Hair follicular keratinocyte (primary cell): ENCODE results near the gene COL26A1. TPM values are rescaled to one million over a fixed set of nuclear protein-coding genes. Genes with fewer than 3 reads are reported as not detected.

ENCODE experiments used
- total RNA-seq: library from RNA; depleted of rRNA; stranded (reverse); fragments of >200 nt; gene quantifications from 2 replicates; pipeline ENCODE4 v1.2.3, GENCODE V29; 2015

Gene COL26A1
- total RNA-seq = not detected in 2 replicates

DNA sequence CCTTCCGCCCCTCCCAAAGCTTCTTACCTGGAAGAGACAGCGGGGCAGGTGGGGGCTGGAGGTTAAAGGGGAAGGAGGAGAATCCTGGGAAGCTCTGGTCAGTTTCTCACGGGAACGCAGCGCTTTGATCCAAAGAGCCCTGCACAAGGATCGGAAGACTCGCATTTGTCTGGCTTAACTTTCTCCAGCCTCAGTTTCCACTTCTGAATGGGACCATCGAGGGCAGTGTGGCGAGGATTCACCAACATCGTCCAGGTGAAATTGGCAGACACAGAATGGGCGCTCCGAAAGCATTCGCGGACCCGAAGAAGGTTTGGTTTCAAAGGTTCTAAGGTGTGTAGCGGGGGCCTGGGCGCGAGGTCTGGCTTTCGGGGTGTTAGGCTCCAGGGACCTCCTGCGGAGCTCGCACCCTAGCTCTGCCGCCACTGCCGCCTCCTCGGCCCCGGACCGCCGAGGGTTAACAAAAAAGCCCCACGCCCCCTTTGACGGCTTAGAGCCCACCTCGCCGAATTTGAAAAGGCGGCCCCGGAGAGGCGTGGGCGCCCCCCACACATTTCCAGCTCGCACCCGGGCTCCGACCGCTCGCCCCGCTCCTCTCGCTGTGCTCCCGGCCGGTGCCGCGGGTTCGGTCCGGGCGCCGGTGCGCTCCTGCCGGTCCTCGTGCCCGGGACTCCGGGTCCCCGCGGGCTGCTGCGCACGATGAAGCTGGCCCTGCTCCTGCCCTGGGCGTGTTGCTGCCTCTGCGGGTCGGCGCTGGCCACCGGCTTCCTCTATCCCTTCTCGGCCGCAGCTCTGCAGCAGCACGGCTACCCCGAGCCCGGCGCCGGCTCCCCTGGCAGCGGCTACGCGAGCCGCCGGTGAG lies at the start of gene COL26A1:
Gene COL26A1 (plus strand): TSS at position 542 of the 862 bp plus-strand sequence. CDS start 158 bp downstream, at position 700.

DNA sequence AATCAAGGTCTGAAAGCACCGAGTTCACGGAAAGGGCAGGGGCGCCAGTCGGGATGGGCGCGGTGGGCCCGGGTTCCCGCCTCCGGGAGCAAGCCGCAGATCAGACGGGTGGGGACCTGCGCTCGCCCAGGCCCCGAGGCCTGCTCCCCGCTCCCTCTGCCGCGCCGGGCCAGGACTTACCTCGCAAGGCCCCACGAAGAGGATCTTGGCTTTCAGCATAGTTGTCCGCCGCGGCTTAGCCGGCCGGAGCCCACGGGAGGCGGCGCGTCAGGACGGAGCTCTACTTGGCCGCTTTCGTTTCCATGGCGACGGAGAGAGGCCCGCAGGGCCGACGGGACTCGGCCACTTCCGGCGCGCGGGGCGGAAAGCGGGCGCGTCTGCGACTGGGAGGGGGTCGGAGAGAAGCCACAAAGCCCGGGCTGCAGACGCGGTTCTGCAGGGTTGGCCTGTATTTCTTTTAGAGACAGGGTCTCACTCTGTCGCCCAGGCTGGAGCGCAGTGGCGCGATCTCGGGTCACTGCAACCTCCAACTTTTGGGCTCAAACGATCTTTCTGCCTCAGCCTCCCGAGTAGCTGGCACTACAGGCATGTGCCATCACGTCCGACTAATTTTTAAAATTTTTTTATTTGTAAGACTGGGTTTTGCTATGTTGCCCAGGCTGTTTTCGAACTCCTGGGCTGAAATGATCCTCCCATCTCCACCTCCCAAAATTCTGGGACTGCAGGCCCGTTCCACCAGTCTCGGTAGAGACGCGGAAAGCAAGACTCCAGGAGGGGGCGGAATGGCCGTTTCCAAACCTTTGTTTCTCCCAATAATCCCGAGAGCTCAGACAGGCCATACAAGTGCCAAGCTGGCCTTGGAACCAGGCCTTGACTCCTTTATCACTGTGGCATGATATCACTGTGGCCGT lies 40.9 kb upstream of the COL26A1 start, which contains the start of gene IFT22:
Gene IFT22 (minus strand): TSS at position 322 of the 911 bp plus-strand sequence. CDS start 103 bp downstream, at position 219.

Other genes with a start within 250 kb of the COL26A1 start
- gene SERPINE1, start 235.8 kb upstream of the COL26A1 start, total RNA-seq = 244 and 431 TPM in 2 replicates
- 259 and 320 TPM in 2 replicates for gene AP1S1, start 208.4 kb upstream of the COL26A1 start, total RNA-seq
- gene VGF, start 197.3 kb upstream of the COL26A1 start, total RNA-seq = 0.08 TPM in 1 of 2 replicates, not detected in the other
- not detected in 2 replicates for gene NAT16, start 182.6 kb upstream of the COL26A1 start, total RNA-seq
- gene MOGAT3, start 161.8 kb upstream of the COL26A1 start, total RNA-seq = not detected in 2 replicates
- 60.8 and 78.1 TPM in 2 replicates for gene PLOD3, start 145.3 kb upstream of the COL26A1 start, total RNA-seq
- 131 and 137 TPM in 2 replicates for gene ZNHIT1, start 144.7 kb upstream of the COL26A1 start, total RNA-seq
- 1.9 and 2.8 TPM in 2 replicates for gene CLDN15, start 125.1 kb upstream of the COL26A1 start, total RNA-seq
- 223 and 251 TPM in 2 replicates for gene FIS1, start 117.8 kb upstream of the COL26A1 start, total RNA-seq
- gene IFT22, start 41.1 kb upstream of the COL26A1 start, total RNA-seq = 17.3 and 20.1 TPM in 2 replicates